ENCODE measurements around the gene ASH1L. TPM values are rescaled to one million over a fixed set of nuclear protein-coding genes. Genes with fewer than 3 reads are reported as not detected.

The ASH1L gene
- total RNA-seq, 2 experiments from 2014 or later: 57.8 to 62.3 TPM

GRCh38 chr1:155307247-155307740 lies 255.3 kb downstream of the ASH1L start:
- Mint-ChIP-seq H3K36me3 (peaks cover 15% of the 10 kb centered on the region), H3K4me3 (peak overlapping the region; percentile 33), H3K27ac (peak overlapping the region; percentile 99), H3K27me3 (peaks cover 2% of the 10 kb centered on the region), H3K4me1 (peaks cover 20% of the 10 kb centered on the region), H3K9me3 (no peaks in the 10 kb centered on the region)
- DNase-seq (no peak), ATAC-seq (ENCODE audit: low read depth) (no peak)
- POLR2A ChIA-PET: interaction anchor here (0.6 to 1.5 kb wide), 4 partner anchors 15 to 80 kb away, joined by 3 to 22 read pairs (median 3); partner anchors contain the start of gene RUSC1

GRCh38 chr1:155305881-155306391 lies 256.7 kb downstream of the ASH1L start:
- H3K27ac Mint-ChIP-seq: peak overlapping the region; percentile 48
- DNase-seq (no peak), ATAC-seq (ENCODE audit: low read depth) (no peak)
- peaks cover 9% of the 10 kb centered on the region for H3K4me1 Mint-ChIP-seq
- no peaks in the 10 kb centered on the region for H3K9me3 Mint-ChIP-seq
- H3K36me3 Mint-ChIP-seq: peaks cover 4% of the 10 kb centered on the region
- H3K27me3 Mint-ChIP-seq: peaks cover 2% of the 10 kb centered on the region
- POLR2A ChIA-PET: interaction anchor here (1.1 kb wide), 1 partner anchor 33 kb away, joined by 3 read pairs; the partner anchor contains the start of gene CLK2
- no peak overlapping the region for H3K4me3 Mint-ChIP-seq

GRCh38 chr1:155304558-155305063 lies 258.0 kb downstream of the ASH1L start:
- no peak for DNase-seq
- Mint-ChIP-seq H3K9me3 (no peaks in the 10 kb centered on the region), H3K27me3 (peaks cover 2% of the 10 kb centered on the region), H3K4me3 (no peak overlapping the region), H3K27ac (no peak overlapping the region), H3K4me1 (peaks cover 1% of the 10 kb centered on the region), H3K36me3 (no peaks in the 10 kb centered on the region)
- POLR2A ChIA-PET: no interaction called here
- ATAC-seq (ENCODE audit: low read depth): no peak

GRCh38 chr1:155301342-155301841 lies 261.2 kb downstream of the ASH1L start, which contains the start of gene PKLR:
TSS of gene PKLR (minus strand) at chr1:155301438. CDS start at chr1:155301395, 43 bp downstream.
- no peak within 1 kb of the TSS for H3K27ac Mint-ChIP-seq
- POLR2A ChIA-PET: no interaction called here
- H3K9me3 Mint-ChIP-seq: no peaks in the 10 kb centered on the region
- no peaks in the 10 kb centered on the region for H3K36me3 Mint-ChIP-seq
- H3K27me3 Mint-ChIP-seq: peaks cover 12% of the 10 kb centered on the region
- ATAC-seq (ENCODE audit: low read depth) (no peak), DNase-seq (no peak)
- H3K4me3 Mint-ChIP-seq: no peak within 1 kb of the TSS
- H3K4me1 Mint-ChIP-seq: peaks cover 4% of the 10 kb centered on the region

GRCh38 chr1:155300553-155301329 lies 261.9 kb downstream of the ASH1L start:
- POLR2A ChIA-PET: no interaction called here
- ATAC-seq (ENCODE audit: low read depth): no peak

GRCh38 chr1:155300024-155300423 lies 262.6 kb downstream of the ASH1L start:
- no peak overlapping the region for H3K27ac Mint-ChIP-seq
- no peaks in the 10 kb centered on the region for H3K36me3 Mint-ChIP-seq
- H3K4me3 Mint-ChIP-seq: no peak overlapping the region
- no peaks in the 10 kb centered on the region for H3K9me3 Mint-ChIP-seq
- no peak for ATAC-seq (ENCODE audit: low read depth)
- peaks cover 5% of the 10 kb centered on the region for H3K4me1 Mint-ChIP-seq
- POLR2A ChIA-PET: no interaction called here
- peaks cover 22% of the 10 kb centered on the region for H3K27me3 Mint-ChIP-seq
- DNase-seq: no peak

More at GRCh38 chr1:155300553-155301329, 261.9 kb downstream of the ASH1L start:
- no peaks in the 10 kb centered on the region for H3K9me3 Mint-ChIP-seq
- H3K4me3 Mint-ChIP-seq: no peak overlapping the region
- no peak for DNase-seq
- H3K27ac Mint-ChIP-seq: no peak overlapping the region
- no peaks in the 10 kb centered on the region for H3K36me3 Mint-ChIP-seq
- H3K27me3 Mint-ChIP-seq: peaks cover 19% of the 10 kb centered on the region
- H3K4me1 Mint-ChIP-seq: peaks cover 3% of the 10 kb centered on the region

- Mint-ChIP-seq H3K9me3 (no peaks in the 10 kb centered on the region), H3K4me1 (peaks cover 12% of the 10 kb centered on the region), H3K27ac (no peak overlapping the region), H3K4me3 (no peak overlapping the region), H3K27me3 (peaks cover 46% of the 10 kb centered on the region), H3K36me3 (peaks cover 2% of the 10 kb centered on the region)
- DNase-seq: no peak
- no peak for ATAC-seq (ENCODE audit: low read depth)
- POLR2A ChIA-PET: interaction anchor here (0.5 kb wide), 1 partner anchor 429 kb away, joined by 4 read pairs; no protein-coding TSS in a partner anchor
Observed at GRCh38 chr1:155297384-155297783, 265.2 kb downstream of the ASH1L start.

- DNase-seq: no peak
- H3K27ac Mint-ChIP-seq: no peak overlapping the region
- peaks cover 12% of the 10 kb centered on the region for H3K4me1 Mint-ChIP-seq
- POLR2A ChIA-PET: no interaction called here
- no peaks in the 10 kb centered on the region for H3K9me3 Mint-ChIP-seq
- ATAC-seq (ENCODE audit: low read depth): no peak
- no peak overlapping the region for H3K4me3 Mint-ChIP-seq
- H3K36me3 Mint-ChIP-seq: peaks cover 2% of the 10 kb centered on the region
- H3K27me3 Mint-ChIP-seq: peaks cover 51% of the 10 kb centered on the region
Observed at GRCh38 chr1:155296661-155297060, 265.9 kb downstream of the ASH1L start.

- no peak for ATAC-seq (ENCODE audit: low read depth)
- Mint-ChIP-seq H3K9me3 (no peaks in the 10 kb centered on the region), H3K4me1 (peaks cover 12% of the 10 kb centered on the region), H3K4me3 (no peak overlapping the region), H3K27ac (peak overlapping the region; percentile 46), H3K27me3 (peaks cover 51% of the 10 kb centered on the region), H3K36me3 (peaks cover 2% of the 10 kb centered on the region)
- no peak for DNase-seq
- POLR2A ChIA-PET: no interaction called here
Observed at GRCh38 chr1:155295942-155296267, 266.7 kb downstream of the ASH1L start.

GRCh38 chr1:155295183-155295941 lies 267.2 kb downstream of the ASH1L start:
- no peak for DNase-seq
- ATAC-seq (ENCODE audit: low read depth): peak; percentile 48
- Mint-ChIP-seq H3K36me3 (peaks cover 2% of the 10 kb centered on the region), H3K4me1 (peaks cover 12% of the 10 kb centered on the region), H3K27me3 (peaks cover 51% of the 10 kb centered on the region), H3K9me3 (no peaks in the 10 kb centered on the region), H3K4me3 (no peak overlapping the region), H3K27ac (peak overlapping the region; percentile 46)
- POLR2A ChIA-PET: no interaction called here

GRCh38 chr1:155294520-155295182 lies 268.0 kb downstream of the ASH1L start:
- H3K27ac Mint-ChIP-seq: no peak overlapping the region
- DNase-seq (no peak), ATAC-seq (ENCODE audit: low read depth) (no peak)
- peak overlapping the region; percentile 58 for H3K4me3 Mint-ChIP-seq
- peaks cover 54% of the 10 kb centered on the region for H3K27me3 Mint-ChIP-seq
- POLR2A ChIA-PET: no interaction called here
- peaks cover 12% of the 10 kb centered on the region for H3K4me1 Mint-ChIP-seq
- no peaks in the 10 kb centered on the region for H3K9me3 Mint-ChIP-seq
- peaks cover 2% of the 10 kb centered on the region for H3K36me3 Mint-ChIP-seq

GRCh38 chr1:155293086-155293749 lies 269.4 kb downstream of the ASH1L start:
- H3K4me1 Mint-ChIP-seq: peaks cover 12% of the 10 kb centered on the region
- H3K36me3 Mint-ChIP-seq: peaks cover 2% of the 10 kb centered on the region
- POLR2A ChIA-PET: no interaction called here
- H3K27me3 Mint-ChIP-seq: peaks cover 52% of the 10 kb centered on the region
- no peaks in the 10 kb centered on the region for H3K9me3 Mint-ChIP-seq
- no peak for ATAC-seq (ENCODE audit: low read depth)
- no peak for DNase-seq
- H3K27ac Mint-ChIP-seq: no peak overlapping the region
- H3K4me3 Mint-ChIP-seq: no peak overlapping the region
